ENCODE results near the gene FAM53A.
"Not testable (repeated sequence)": the region's sequence is repeated elsewhere in the genome, so short reads cannot be mapped to it uniquely, and the experiment has no call there.

The FAM53A gene

GRCh38 chr4:1686440-1687036, 2.4 kb upstream of the FAM53A start:
- no peak for DNase-seq (ENCODE audit: low read depth in 3 of 3)

GRCh38 chr4:1685235-1686150, 1.4 kb upstream of the FAM53A start:
- DNase-seq (ENCODE audit: low read depth in 3 of 3): no peak

- DNase-seq (ENCODE audit: low read depth in 3 of 3): peak in 2 of 3 experiments; percentile 86 to 95
Measured at GRCh38 chr4:1684506-1685234, 557 bp upstream of the FAM53A start.

DNA sequence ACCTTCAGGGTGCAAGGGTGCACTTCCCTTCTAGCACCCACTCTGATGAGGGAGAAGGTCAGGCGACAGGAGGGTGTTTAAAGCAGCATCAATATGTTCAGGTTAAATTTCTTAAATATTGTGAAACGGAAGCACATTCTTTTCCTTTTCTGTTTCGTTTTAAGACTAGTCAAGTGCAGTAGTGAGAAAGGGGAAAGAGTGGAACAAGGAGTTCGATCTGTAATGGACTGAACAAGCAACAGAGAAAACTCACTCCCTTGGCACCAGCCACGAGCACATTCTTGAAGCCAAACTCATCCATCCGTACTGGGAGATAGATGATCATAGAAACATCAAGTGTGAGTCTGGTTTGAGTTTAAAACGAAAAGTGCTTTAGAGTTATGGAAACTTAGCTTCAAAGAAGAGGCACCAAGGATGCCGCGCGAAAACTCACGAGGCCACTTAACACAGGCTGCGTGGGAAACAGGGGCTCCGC, 815 bp downstream of the FAM53A start:
- no peak for DNase-seq (ENCODE audit: low read depth in 3 of 3)

DNA sequence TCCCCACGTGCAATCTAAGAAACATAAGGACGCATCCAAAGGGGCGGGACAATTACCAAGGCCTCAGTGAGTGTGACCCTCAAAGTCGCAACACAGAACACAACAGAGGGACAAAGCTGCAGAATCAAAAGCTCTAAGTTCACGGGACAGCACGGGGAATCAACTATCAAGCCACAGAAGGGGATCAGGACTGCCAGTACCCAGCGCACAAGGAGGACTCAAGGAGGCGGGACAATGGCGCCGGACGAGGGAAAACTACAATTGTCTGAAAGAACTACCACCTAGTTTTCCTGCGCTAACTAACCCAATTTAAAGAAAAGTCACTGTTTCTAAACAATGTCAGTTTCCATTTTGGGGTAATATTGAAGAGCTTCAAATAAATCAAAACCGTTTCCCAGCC, 1.3 kb downstream of the FAM53A start:
- no peak for DNase-seq (ENCODE audit: low read depth in 3 of 3)

DNA sequence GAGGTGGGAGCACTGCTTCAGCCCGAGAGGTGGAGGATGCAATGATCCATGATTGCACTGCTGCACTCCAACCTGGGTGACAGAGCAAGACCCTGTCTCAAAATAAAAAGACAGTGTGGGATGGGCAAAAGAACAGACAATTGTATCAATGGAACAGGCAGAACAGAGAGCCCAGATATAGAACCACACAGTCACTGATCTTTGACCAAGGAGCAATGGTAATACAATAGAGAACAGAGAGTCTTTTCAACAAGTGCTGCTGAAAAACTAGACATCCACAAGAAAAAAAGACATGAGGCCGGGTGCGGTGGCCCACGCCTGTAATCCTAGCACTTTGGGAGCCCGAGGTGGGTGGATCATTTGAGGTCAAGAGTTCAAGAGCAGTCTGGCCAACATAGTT, 5.9 kb downstream of the FAM53A start:
- DNase-seq (ENCODE audit: low read depth in 3 of 3): no peak

- DNase-seq (ENCODE audit: low read depth in 3 of 3): no peak
Measured at GRCh38 chr4:1676605-1677525, 7.2 kb downstream of the FAM53A start.

DNA sequence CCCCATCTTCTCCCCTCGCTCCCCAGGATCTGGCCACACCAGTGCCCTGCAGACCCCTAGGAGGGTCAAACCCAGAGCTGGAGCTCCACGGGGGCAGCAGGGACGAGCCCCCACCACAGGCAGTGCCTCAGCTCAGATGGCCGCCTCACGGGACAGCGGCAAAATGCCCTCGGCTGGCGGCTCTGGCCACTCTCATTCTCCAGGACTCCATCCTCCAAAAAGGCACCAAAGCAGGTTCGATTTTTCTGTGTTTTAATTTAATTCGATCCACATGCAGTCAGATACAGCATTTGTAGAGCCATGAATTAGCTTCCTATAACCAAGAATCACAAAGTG, 8.3 kb downstream of the FAM53A start:
- no peak for DNase-seq (ENCODE audit: low read depth in 3 of 3)

GRCh38 chr4:1675136-1675801, 8.8 kb downstream of the FAM53A start:
- no peak for DNase-seq (ENCODE audit: low read depth in 3 of 3)

DNA sequence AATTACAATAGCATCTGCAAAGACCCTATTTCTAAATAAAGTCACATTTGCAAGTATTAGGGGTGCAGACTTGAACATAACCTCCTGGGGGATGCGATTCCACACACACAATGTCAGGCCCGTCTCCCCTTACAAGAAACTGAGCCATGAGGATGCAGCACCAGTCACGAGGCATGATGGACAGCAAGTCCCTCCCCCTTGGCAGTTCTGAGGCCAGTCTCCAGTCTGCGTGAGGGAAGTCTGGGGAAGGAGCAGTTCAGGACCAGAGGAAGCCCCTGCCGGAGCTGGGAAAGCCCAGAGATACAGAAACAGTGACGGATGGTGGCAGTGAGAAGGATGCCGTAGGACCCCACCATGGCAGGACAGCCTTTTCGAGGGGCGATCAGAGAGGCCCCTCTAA, 9.4 kb downstream of the FAM53A start:
- DNase-seq (ENCODE audit: low read depth in 3 of 3): no peak

GRCh38 chr4:1673671-1674070, 10.4 kb downstream of the FAM53A start:
- no peak for DNase-seq (ENCODE audit: low read depth in 3 of 3)

GRCh38 chr4:1671011-1671410, 13.1 kb downstream of the FAM53A start:
- not testable (repeated sequence) for DNase-seq (ENCODE audit: low read depth in 3 of 3)

GRCh38 chr4:1670279-1670678, 13.8 kb downstream of the FAM53A start:
- no peak for DNase-seq (ENCODE audit: low read depth in 3 of 3)

GRCh38 chr4:1669850-1670249, 14.3 kb downstream of the FAM53A start:
- DNase-seq (ENCODE audit: low read depth in 3 of 3): no peak

DNA sequence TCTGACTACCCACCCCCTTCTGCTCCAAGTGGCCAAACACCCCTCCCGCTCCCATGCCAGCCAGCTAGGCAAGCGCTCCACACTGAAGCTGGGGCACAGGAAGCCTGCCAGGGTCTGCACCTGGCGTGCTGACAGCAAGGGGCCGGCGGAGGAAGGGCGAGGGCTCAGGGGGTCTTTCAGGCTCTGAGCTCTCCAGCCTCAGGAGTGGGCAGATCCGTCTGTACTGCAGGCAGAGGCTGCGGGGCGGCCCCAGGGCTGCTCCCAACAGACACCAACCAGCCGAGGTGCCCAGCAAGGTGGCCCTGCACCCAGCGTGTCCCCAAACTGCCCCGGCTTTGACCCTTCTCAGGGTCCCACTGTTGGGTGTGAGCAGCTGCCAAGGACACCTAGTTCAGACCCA, 14.8 kb downstream of the FAM53A start:
- no peak for DNase-seq (ENCODE audit: low read depth in 3 of 3)

DNA sequence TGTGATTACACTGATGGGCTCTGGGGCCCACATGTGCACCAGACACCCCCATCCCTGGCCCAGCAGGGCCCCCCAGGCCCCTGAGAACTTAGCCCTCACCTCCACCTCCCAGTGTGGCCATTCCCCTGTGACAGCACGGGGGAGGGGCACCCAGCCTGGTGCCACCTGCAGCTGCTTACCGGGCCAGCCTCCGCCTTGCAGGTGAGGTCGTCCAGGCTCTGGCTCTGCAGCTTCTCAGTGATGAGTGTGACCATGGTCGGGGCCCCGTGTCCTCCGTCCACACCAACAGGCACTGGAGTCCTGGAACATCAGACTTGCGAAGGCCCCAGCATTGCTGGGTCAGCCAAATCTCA, 15.6 kb downstream of the FAM53A start:
- no peak for DNase-seq (ENCODE audit: low read depth in 3 of 3)

DNA sequence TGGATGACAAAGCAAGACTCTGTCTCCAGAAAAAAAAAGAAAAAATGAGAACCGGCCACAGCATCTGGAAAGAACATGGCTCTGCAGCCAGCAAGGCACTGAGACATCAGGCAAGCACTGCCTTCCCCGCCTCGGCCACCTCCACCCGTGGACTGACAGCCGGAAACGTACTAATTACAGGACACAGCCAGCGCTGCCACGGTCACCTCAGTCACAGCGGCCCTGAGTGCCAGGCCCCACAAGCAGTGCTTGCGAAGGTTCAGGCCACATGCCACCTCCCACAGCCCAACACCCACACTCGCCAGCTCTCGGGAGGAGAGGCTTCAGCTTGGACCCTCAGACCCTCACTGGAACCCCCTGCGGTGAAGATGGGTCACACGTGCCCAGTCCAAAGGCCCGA, 16.8 kb downstream of the FAM53A start:
- DNase-seq (ENCODE audit: low read depth in 3 of 3): no peak

- no peak for DNase-seq (ENCODE audit: low read depth in 3 of 3)
Measured at GRCh38 chr4:1666391-1666790, 17.7 kb downstream of the FAM53A start.

- no peak for DNase-seq (ENCODE audit: low read depth in 3 of 3)
Measured at GRCh38 chr4:1664141-1664540, 20.0 kb downstream of the FAM53A start.

DNA sequence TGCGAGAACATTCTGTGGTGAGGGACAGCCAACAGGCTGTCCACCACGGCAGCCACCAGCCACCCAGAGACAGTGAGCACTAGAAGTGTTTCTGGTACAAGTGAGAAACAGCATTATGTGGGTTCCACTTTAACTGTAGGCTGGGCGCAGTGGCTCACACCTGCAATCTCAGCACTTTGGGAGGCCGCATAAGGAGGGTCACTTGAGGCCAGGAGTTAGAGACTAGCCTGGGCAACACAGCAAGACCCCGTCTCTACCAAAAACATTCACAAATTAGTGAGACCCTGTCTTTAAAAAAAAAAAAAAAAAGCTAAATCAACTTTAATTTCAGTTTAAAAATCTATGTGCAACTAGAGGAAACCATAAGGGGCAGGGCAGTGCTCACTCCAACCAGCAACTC, 20.6 kb downstream of the FAM53A start:
- no peak for DNase-seq (ENCODE audit: low read depth in 3 of 3)

DNA sequence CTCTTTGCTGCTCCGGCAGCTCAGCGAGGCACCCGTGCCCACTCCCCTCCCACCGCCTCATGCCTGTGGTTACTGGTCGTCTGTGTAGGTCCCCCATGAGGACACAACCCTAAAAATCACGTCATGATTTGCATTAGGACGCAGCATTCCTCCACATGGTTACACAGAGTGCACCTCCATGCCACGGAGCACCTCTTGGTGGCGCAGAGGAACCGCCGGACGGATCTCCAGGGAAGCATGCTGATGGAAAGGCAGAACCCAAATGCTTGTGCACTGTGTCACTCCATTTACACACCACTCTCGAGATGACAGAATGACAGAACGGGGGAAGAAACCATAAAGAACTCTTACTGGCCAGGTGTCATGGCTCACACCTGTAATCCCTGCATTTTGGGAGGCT, 22.4 kb downstream of the FAM53A start:
- DNase-seq (ENCODE audit: low read depth in 3 of 3): no peak

Data from stimulated activated CD4-positive, alpha-beta T cell treated with anti-CD3 and anti-CD28 coated beads, TNF-alpha, amount 100 ng/mL, for 24 hours (primary cell).